DND-41 (cell line): ENCODE results near the gene NEGR1.

Experiments
- ATAC-seq: fragments of 200-7000 bp; cut with Tn5 transposase; 3 replicates; pipeline ENCODE4 v1.9.1; 2021; ENCODE audit warnings: low read depth; ENCODE audit not compliant: insufficient read depth
- DNase-seq: peaks from one replicate; pipeline ENCODE4 v3.0.0-alpha.2; 2020
- H2AFZ ChIP-seq: 2 replicates; pipeline ENCODE4 v1.6.0; 2012; ENCODE audit warnings: low read depth, low read length
- H3K27ac ChIP-seq: 2 replicates; pipeline ENCODE4 v1.5.1; 2012; ENCODE audit warnings: low read length, inconsistent platforms
- H3K27me3 ChIP-seq: fragments of 200-600 bp; sonication (generic); 2 replicates; pipeline ENCODE4 v1.6.0; 2012; ENCODE audit warnings: low read length, mild to moderate bottlenecking, inconsistent platforms; ENCODE audit not compliant: insufficient read depth, poor library complexity
- H3K36me3 ChIP-seq: 2 replicates; pipeline ENCODE4 v1.5.1; 2012; ENCODE audit warnings: low read length, inconsistent platforms; ENCODE audit not compliant: insufficient read depth
- H3K4me1 ChIP-seq: 2 replicates; pipeline ENCODE4 v1.5.1; 2012; ENCODE audit warnings: mild to moderate bottlenecking, low read length; ENCODE audit not compliant: insufficient read depth
- H3K4me2 ChIP-seq: 2 replicates; pipeline ENCODE4 v1.6.0; 2012; ENCODE audit warnings: mild to moderate bottlenecking, moderate library complexity, low read length, inconsistent platforms; ENCODE audit not compliant: insufficient read depth
- H3K4me3 ChIP-seq, 2 experiments: fragments of 200-600 bp in 1 of 2; shearing (Covaris generic) in 1 of 2; 2 replicates each; pipeline ENCODE4 v1.5.1; 2012 to 2016; ENCODE audit warnings: inconsistent platforms in 2 of 2, low read length in 2 of 2, mild to moderate bottlenecking in 2 of 2, low read depth in 1 of 2, moderate library complexity in 1 of 2
- H3K79me2 ChIP-seq: 2 replicates; pipeline ENCODE4 v1.6.0; 2012; ENCODE audit warnings: low read length, inconsistent platforms; ENCODE audit not compliant: insufficient read depth
- H3K9ac ChIP-seq: 2 replicates; pipeline ENCODE4 v1.6.0; 2012; ENCODE audit warnings: low read depth, mild to moderate bottlenecking, inconsistent platforms, low read length, moderate library complexity
- H3K9me3 ChIP-seq: 2 replicates; pipeline ENCODE4 v1.5.1; 2012; ENCODE audit warnings: low read length, moderate library complexity, mild to moderate bottlenecking, inconsistent platforms; ENCODE audit not compliant: insufficient read depth, severe bottlenecking
- H4K20me1 ChIP-seq: 2 replicates; pipeline ENCODE4 v1.6.0; 2012; ENCODE audit warnings: low read length; ENCODE audit not compliant: insufficient read depth
- CTCF ChIP-seq: IDR thresholded peaks from 2 replicates; pipeline ENCODE4 v1.5.1; 2012; ENCODE audit warnings: borderline replicate concordance, low read length, moderate library complexity, mild to moderate bottlenecking; ENCODE audit not compliant: poor library complexity, severe bottlenecking; ENCODE audit errors: extremely low read depth
- EZH2 ChIP-seq: IDR thresholded peaks from 3 replicates; pipeline ENCODE4 v1.6.1; 2012; ENCODE audit warnings: borderline replicate concordance, low read depth, mild to moderate bottlenecking, moderate library complexity, low read length, inconsistent platforms; ENCODE audit not compliant: severe bottlenecking

Gene NEGR1

GRCh38 chr1:71949681-71950080 lies 332.7 kb downstream of the NEGR1 start:
- Histone ChIP-seq H3K27ac (no peak overlapping the region), H3K4me1 (peaks cover 10% of the 10 kb centered on the region; the same call in 1 of the 2 replicates), H3K36me3 (no peaks in the 10 kb centered on the region), H3K79me2 (no peaks in the 10 kb centered on the region), H3K27me3 (no peaks in the 10 kb centered on the region), H3K9ac (no peak overlapping the region), H3K9me3 (no peaks in the 10 kb centered on the region), H3K4me3 (no peak overlapping the region), H2AFZ (no peak overlapping the region), H3K4me2 (no peak overlapping the region), H4K20me1 (no peaks in the 10 kb centered on the region)
- DNase-seq, result no peak
- TF ChIP-seq EZH2 (no peak), CTCF (no peak)
- ATAC-seq, result no peak

GRCh38 chr1:71948561-71948960 lies 333.8 kb downstream of the NEGR1 start:
- DNase-seq (no peak), ATAC-seq (no peak)
- H3K27ac ChIP-seq, result no peak overlapping the region
- H2AFZ ChIP-seq, result no peak overlapping the region
- H3K9ac ChIP-seq, result no peak overlapping the region
- H4K20me1 ChIP-seq, result no peaks in the 10 kb centered on the region
- peaks cover 21% of the 10 kb centered on the region for H3K4me1 ChIP-seq
- TF ChIP-seq CTCF, result no peak
- TF ChIP-seq EZH2, result no peak
- H3K79me2 ChIP-seq, result no peaks in the 10 kb centered on the region
- no peaks in the 10 kb centered on the region for H3K36me3 ChIP-seq
- no peaks in the 10 kb centered on the region for H3K9me3 ChIP-seq
- H3K4me3 ChIP-seq, result no peak overlapping the region
- no peaks in the 10 kb centered on the region for H3K27me3 ChIP-seq
- no peak overlapping the region for H3K4me2 ChIP-seq

- Histone ChIP-seq H3K4me2 (no peak overlapping the region), H3K9ac (no peak overlapping the region), H3K36me3 (no peaks in the 10 kb centered on the region), H3K27ac (peak overlapping the region; percentile 63; the same call in 1 of the 2 replicates), H3K4me1 (peaks cover 25% of the 10 kb centered on the region), H3K79me2 (no peaks in the 10 kb centered on the region), H3K9me3 (no peaks in the 10 kb centered on the region), H3K27me3 (no peaks in the 10 kb centered on the region), H2AFZ (no peak overlapping the region), H3K4me3 (no peak overlapping the region), H4K20me1 (no peaks in the 10 kb centered on the region)
- ATAC-seq (peak; percentile 44), DNase-seq (peak; percentile 15)
- TF ChIP-seq CTCF (no peak), EZH2 (no peak)
Observed at GRCh38 chr1:71944006-71944405, 338.3 kb downstream of the NEGR1 start.

GRCh38 chr1:71940261-71940660 lies 342.1 kb downstream of the NEGR1 start:
- no peak overlapping the region for H3K27ac ChIP-seq
- ATAC-seq (no peak), DNase-seq (no peak)
- H4K20me1 ChIP-seq, result no peaks in the 10 kb centered on the region
- TF ChIP-seq EZH2, result no peak
- TF ChIP-seq CTCF, result no peak
- no peak overlapping the region for H3K4me2 ChIP-seq
- peaks cover 36% of the 10 kb centered on the region for H3K4me1 ChIP-seq
- H3K27me3 ChIP-seq, result no peaks in the 10 kb centered on the region
- no peaks in the 10 kb centered on the region for H3K36me3 ChIP-seq
- H3K9me3 ChIP-seq, result no peaks in the 10 kb centered on the region
- H2AFZ ChIP-seq, result no peak overlapping the region
- no peak overlapping the region for H3K4me3 ChIP-seq
- H3K79me2 ChIP-seq, result no peaks in the 10 kb centered on the region
- H3K9ac ChIP-seq, result no peak overlapping the region
